Endothelial cell of umbilical vein (primary cell): Measurements from ENCODE around the gene GOLGA8M. TPM values are rescaled to one million over a fixed set of nuclear protein-coding genes. Genes with fewer than 3 reads are reported as not detected.
A peak's percentile ranks its signal among the peaks of the same experiment; 100 is the strongest.
"Not testable (repeated sequence)": the region's sequence is repeated elsewhere in the genome, so short reads cannot be mapped to it uniquely, and the experiment has no call there.

ENCODE experiments used
- Bru-seq: library from RNA; stranded (reverse); fragments of 400-500 nt; gene quantifications from one replicate; lab custom pipeline; 2021; lab: Mats Ljungman, UMichigan
- BruChase-seq, 2 experiments: library from RNA; stranded (reverse); fragments of 400-500 nt; gene quantifications; one replicate each; lab custom pipeline; 2021; lab: Mats Ljungman, UMichigan
- BruUV-seq: library from RNA; stranded (reverse); fragments of 400-500 nt; replicated peaks from 2 replicates; lab custom pipeline; 2021; lab: Mats Ljungman, UMichigan
- CTCF ChIA-PET: fragments of 300-600, 350-600 bp; sonication (Branson Sonifier 250); formaldehyde crosslinking; loops from one replicate; lab custom pipeline; 2021; ENCODE audit warnings: antibody characterized with exemption, inconsistent platforms; lab: Charles Lee
- POLR2A ChIA-PET: fragments of 300-600, 350-600 bp; sonication (Branson Sonifier 250); formaldehyde crosslinking; loops from one replicate; lab custom pipeline; 2021; ENCODE audit warnings: antibody characterized with exemption, inconsistent platforms; lab: Charles Lee
- DNase-seq: peaks from one replicate; pipeline ENCODE4 v3.0.0-alpha.2; 2011; ENCODE audit warnings: low read depth, low spot score
- FAIRE-seq: peaks from 2 replicates; lab custom pipeline; 2011; peaks lifted over from hg19 to GRCh38; lab: Jason Lieb, UNC
- H2AFZ ChIP-seq: 2 replicates; pipeline ENCODE4 v1.6.0; 2012; ENCODE audit warnings: low read depth, low read length, control low read depth, inconsistent platforms
- H3K27ac ChIP-seq: 2 replicates; pipeline ENCODE4 v1.5.1; 2011; ENCODE audit warnings: low read depth, mild to moderate bottlenecking, control low read depth, low read length, moderate library complexity; ENCODE audit not compliant: insufficient read depth
- H3K27me3 ChIP-seq, 2 experiments: 2 replicates each; pipeline versions ENCODE4 v1.6.0 to v1.6.1; 2011; ENCODE audit warnings: low read length in 2 of 2, mixed read lengths in 1 of 2; ENCODE audit not compliant: control insufficient read depth in 2 of 2, insufficient read depth in 2 of 2
- H3K36me3 ChIP-seq, 2 experiments: 2 replicates in 1 of 2; 3 replicates in 1 of 2; pipeline ENCODE4 v1.5.1; 2011; ENCODE audit warnings: low read length in 2 of 2, mild to moderate bottlenecking in 1 of 2, moderate library complexity in 1 of 2; ENCODE audit not compliant: control insufficient read depth in 2 of 2, insufficient read depth in 2 of 2; ENCODE audit errors: extremely low read depth in 1 of 2
- H3K4me1 ChIP-seq: 3 replicates; pipeline ENCODE4 v1.5.1; 2011; ENCODE audit warnings: mild to moderate bottlenecking, low read length; ENCODE audit not compliant: control insufficient read depth, insufficient read depth; ENCODE audit errors: extremely low read depth
- H3K4me2 ChIP-seq: 2 replicates; pipeline ENCODE4 v1.6.1; 2011; ENCODE audit warnings: low read length, control low read depth, mixed read lengths; ENCODE audit not compliant: insufficient read depth
- H3K4me3 ChIP-seq, 3 experiments: fragments of 200-600 bp in 1 of 3; sonication (generic), shearing (Covaris generic) in 1 of 3; replicated peaks in 1 of 3; 2 replicates each; pipeline ENCODE4 v1.5.1; 2011 to 2016; ENCODE audit warnings: control low read depth in 3 of 3, low read length in 3 of 3, mild to moderate bottlenecking in 2 of 3, inconsistent platforms in 1 of 3, low read depth in 1 of 3, moderate library complexity in 1 of 3; ENCODE audit not compliant: insufficient read depth in 1 of 3
- H3K79me2 ChIP-seq: 2 replicates; pipeline ENCODE4 v1.6.0; 2012; ENCODE audit warnings: low read length, inconsistent platforms; ENCODE audit not compliant: control insufficient read depth, insufficient read depth
- H3K9ac ChIP-seq: replicated peaks from 2 replicates; pipeline ENCODE3; 2011; ENCODE audit warnings: low read length, control low read depth; ENCODE audit not compliant: insufficient read depth; ENCODE audit errors: extremely low read depth
- H3K9me1 ChIP-seq: replicated peaks from 3 replicates; pipeline ENCODE4 v1.6.0; 2011; ENCODE audit warnings: mild to moderate bottlenecking, low read length; ENCODE audit not compliant: control insufficient read depth, insufficient read depth; ENCODE audit errors: extremely low read depth
- H3K9me3 ChIP-seq: replicated peaks from 2 replicates; pipeline ENCODE4 v1.5.1; 2012; ENCODE audit warnings: low read length, inconsistent platforms; ENCODE audit not compliant: control insufficient read depth, insufficient read depth
- H4K20me1 ChIP-seq: replicated peaks from 2 replicates; pipeline ENCODE3; 2011; ENCODE audit warnings: mild to moderate bottlenecking, low read length; ENCODE audit not compliant: control insufficient read depth, insufficient read depth; ENCODE audit errors: extremely low read depth
- dilution Hi-C: fragments of 300-500 bp; cut with MboI; formaldehyde crosslinking; loops from one replicate; pipeline ENCODE4 v1.15.0; 2019; ENCODE audit warnings: low sequenced_read_pairs; ENCODE audit not compliant: extremely low pct_ligation_motif_present
- intact Hi-C: fragments of 100-400 bp; cut with micrococcal nuclease; formaldehyde crosslinking; loops from one replicate; pipeline ENCODE4 v1.10.0; 2022
- long read RNA-seq: library from polyadenylated mRNA; stranded (forward); transcript quantifications from one replicate; pipeline ENCODE4 v2.0.0, GENCODE V29; 2021
- polyA minus RNA-seq, 3 experiments: library from RNA; depleted of rRNA, polyadenylated mRNA; stranded (reverse); fragments of >200 nt; gene quantifications; 1 replicate in 1 of 3; 2 replicates in 2 of 3; pipeline ENCODE4 v1.2.3, GENCODE V29; 2011
- polyA plus RNA-seq, 4 experiments: library from polyadenylated mRNA; depleted of rRNA in 3 of 4; stranded (reverse) in 3 of 4; unstranded in 1 of 4; fragments of >200 nt; gene quantifications; 2 replicates each; pipeline versions ENCODE4 v1.2.1 to v1.2.3, GENCODE V29; 2011 to 2012; ENCODE audit warnings: missing spikeins in 1 of 4
- total RNA-seq: library from RNA; stranded (reverse); gene quantifications from 2 replicates; pipeline ENCODE4 v1.2.3, GENCODE V29; 2021

GOLGA8M gene, protein sequence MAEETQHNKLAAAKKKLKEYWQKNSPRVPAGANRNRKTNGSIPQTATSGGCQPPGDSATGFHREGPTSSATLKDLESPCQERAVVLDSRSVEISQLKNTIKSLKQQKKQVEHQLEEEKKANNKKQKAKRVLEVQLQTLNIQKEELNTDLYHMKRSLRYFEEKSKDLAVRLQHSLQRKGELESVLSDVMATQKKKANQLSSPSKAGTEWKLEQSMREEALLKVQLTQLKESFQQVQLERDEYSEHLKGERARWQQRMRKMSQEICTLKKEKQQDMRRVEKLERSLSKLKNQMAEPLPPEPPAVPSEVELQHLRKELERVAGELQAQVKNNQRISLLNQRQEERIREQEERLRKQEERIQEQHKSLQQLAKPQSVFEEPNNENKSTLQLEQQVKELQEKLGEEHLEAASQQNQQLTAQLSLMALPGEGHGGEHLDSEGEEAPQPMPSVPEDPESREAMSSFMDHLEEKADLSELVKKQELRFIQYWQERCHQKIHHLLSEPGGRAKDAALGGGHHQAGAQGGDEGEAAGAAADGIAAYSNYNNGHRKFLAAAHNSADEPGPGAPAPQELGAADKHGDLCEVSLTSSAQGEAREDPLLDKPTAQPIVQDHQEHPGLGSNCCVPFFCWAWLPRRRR
- total RNA-seq (1.0 and 1.6 TPM in 2 replicates), polyA plus RNA-seq (0.26 and 0.30 TPM in 2 replicates), polyA minus RNA-seq (not detected in 2 replicates), Bru-seq, nascent RNA (percentile 14 among the genes with signal in this experiment), BruChase-seq, experiment 1, labeled RNA remaining after a 6-hour chase (percentile 40 among the genes with signal in this experiment), BruChase-seq, experiment 2, labeled RNA remaining after a 2-hour chase (percentile 25 among the genes with signal in this experiment)
- not detected in 2 replicates for polyA plus RNA-seq (2011; cell fraction: cytosol; rRNA removed)
- polyA plus RNA-seq (2011; cell fraction: nucleus; rRNA removed) = 1.5 and 2.2 TPM in 2 replicates
- polyA plus RNA-seq (2012) = 0.23 and 1.2 TPM in 2 replicates
- not detected for polyA minus RNA-seq (2011; cell fraction: cytosol; rRNA and poly(A)+ RNA removed)
- not detected in 2 replicates for polyA minus RNA-seq (2011; cell fraction: nucleus; rRNA and poly(A)+ RNA removed)
- long read RNA-seq = 0 reads

DNA sequence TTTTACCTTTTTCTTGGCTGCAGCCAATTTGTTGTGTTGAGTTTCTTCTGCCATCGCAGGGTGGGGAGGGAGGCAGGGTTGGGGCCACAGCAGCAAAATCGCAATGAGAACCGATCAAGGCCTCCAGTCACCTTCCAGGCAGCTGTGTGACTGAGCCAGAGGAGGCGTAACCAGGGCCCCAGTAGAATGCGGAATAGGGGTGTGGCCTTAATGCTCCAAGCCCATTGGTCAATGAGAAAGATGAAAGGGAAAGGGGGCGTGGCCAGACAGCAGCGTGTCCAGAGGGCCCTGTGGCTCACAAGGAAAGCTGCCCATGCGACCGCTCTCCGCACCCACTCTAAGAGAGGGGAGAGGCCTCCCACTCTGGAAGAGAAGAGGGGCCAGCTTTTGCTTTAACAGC, at the start of gene GOLGA8M:
Gene GOLGA8M, minus strand, starts transcription at position 152 of the 400 bp plus-strand sequence. Its CDS starts 98 bp downstream, at position 54.
- H3K9ac ChIP-seq, H3K27me3 ChIP-seq, H3K79me2 ChIP-seq, H2AFZ ChIP-seq, FAIRE-seq, DNase-seq, H3K27ac ChIP-seq, H3K9me1 ChIP-seq, H3K4me2 ChIP-seq, H4K20me1 ChIP-seq, intact Hi-C loops, H3K36me3 ChIP-seq, dilution Hi-C loops, POLR2A ChIA-PET, BruUV-seq, H3K4me1 ChIP-seq, CTCF ChIA-PET, H3K4me3 ChIP-seq, H3K9me3 ChIP-seq: not testable (repeated sequence)

DNA sequence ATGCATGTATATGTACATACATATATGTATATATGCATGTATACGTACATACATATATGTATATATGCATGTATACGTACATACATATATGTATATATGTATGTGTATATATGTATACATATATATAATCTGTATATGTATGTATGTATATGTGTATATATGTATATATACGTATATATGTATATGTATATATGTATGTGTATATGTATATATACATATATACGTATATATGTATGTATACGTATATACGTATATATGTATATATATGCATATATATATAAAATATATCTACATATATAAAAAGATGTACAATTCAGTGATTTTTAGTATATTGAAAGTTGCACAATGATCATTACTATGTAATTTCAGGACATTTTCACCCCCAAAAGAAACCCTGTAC, 30.7 kb upstream of the GOLGA8M start:
- H3K27ac ChIP-seq, intact Hi-C loops, H3K9me1 ChIP-seq, H3K4me3 ChIP-seq, H3K79me2 ChIP-seq, POLR2A ChIA-PET, H3K9me3 ChIP-seq, dilution Hi-C loops, H2AFZ ChIP-seq, H3K9ac ChIP-seq, H4K20me1 ChIP-seq, H3K4me2 ChIP-seq, H3K27me3 ChIP-seq, H3K4me1 ChIP-seq, FAIRE-seq, CTCF ChIA-PET, H3K36me3 ChIP-seq, BruUV-seq, DNase-seq: not testable (repeated sequence)

DNA sequence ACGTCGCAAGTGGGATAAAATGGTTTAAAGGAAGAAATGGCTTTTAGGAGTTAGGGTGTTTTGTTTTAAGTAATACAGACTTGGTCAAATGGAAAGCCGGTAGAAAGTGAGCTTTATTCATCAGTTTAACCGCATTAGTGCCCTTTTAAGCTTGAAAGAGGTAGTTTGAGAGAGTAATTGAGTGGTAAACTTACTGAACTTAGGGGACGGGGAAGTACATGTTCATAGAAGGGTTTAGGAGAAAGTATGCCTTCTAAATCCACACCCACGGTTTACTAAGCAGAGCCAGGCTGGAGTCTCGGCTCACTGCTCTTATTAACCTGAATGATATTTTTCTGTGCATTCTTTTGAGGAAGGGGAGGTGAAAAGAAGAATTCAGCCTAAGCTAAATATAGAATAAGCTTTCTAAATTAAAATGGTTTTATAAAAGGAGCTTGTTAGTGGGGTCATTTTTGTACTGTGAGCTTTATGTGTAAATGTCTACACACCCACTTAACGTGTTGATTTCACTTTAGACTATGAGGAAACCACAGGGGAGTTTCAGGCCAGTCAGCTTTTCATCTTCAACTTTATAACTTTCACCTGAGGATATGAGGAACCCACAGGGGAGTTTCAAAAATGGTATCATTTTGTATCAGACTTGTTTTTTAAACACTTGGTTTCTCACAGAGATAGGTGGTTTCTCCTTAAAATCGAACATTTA, 26.5 kb upstream of the GOLGA8M start:
- H3K9me1 ChIP-seq, H3K36me3 ChIP-seq, H3K4me1 ChIP-seq, H3K79me2 ChIP-seq, H3K27me3 ChIP-seq, dilution Hi-C loops, FAIRE-seq, H2AFZ ChIP-seq, intact Hi-C loops, H3K9me3 ChIP-seq, CTCF ChIA-PET, H3K27ac ChIP-seq, H4K20me1 ChIP-seq, H3K9ac ChIP-seq, POLR2A ChIA-PET, H3K4me2 ChIP-seq, DNase-seq: not testable (repeated sequence)
- H3K4me3 ChIP-seq = peak overlapping the region in 1 of 3 experiments; percentile 5
- BruUV-seq = TSS peak; percentile 35
